GM21786 (cell line): ENCODE results near the gene NEUROD4.

ENCODE experiments used
- ATAC-seq: cut with Tn5 transposase; IDR thresholded peaks from one replicate; pipeline ENCODE4 v1.9.1; 2021; ENCODE audit not compliant: unreplicated experiment

Gene NEUROD4

DNA sequence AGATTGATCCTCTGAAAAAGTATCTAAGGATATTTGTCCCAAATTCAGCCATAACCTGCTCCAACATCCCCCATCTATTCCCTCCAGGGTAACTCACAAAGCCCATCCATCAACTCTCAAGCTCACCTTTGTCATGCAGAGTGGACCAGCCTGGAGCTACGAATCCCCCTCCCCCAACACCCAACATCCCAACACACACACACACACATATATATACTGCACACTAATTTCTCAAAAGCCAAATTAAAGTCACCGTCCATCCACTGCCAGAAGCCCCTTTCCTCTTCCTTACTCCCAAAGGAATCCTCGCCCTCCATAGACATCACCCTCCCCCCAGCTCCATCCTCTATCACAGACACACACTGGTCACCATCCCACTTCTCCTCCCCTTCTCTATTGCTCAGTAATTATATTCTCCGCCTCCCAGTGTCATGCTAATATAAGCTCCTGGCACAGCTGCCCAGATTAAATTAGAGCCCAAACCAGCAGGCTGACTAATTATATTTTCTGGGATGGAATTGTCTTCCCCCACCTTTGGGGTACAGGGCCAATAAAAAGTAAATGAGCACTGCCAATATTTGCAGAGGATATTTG lies 21.7 kb upstream of the NEUROD4 start:
- no peak for ATAC-seq

DNA sequence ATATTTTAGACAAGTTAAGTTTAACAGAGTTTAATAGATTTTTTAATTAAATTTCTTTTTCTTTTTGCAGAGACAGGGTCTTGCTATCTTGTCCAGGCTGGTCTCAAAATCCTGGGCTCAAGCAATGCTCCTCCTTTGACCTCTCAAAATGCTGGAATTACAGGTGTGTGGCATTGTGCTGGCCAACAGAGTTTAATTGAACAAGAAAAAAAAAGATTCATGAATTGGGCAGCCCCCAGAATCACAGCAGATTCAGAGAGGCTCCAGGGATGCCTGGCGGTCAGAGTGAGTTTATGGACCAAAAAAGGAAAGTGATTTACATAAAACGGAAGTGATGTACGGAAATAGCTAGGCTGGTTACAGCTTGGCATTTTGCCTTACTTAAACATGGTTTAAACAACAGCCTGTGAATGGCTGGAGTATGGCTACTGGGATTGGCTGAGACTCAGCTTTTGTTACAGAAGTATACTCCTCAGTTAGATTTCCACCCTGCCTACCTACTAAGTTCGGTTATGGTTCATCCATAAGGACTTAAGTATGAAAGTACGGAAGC lies 20.7 kb upstream of the NEUROD4 start:
- no peak for ATAC-seq

DNA sequence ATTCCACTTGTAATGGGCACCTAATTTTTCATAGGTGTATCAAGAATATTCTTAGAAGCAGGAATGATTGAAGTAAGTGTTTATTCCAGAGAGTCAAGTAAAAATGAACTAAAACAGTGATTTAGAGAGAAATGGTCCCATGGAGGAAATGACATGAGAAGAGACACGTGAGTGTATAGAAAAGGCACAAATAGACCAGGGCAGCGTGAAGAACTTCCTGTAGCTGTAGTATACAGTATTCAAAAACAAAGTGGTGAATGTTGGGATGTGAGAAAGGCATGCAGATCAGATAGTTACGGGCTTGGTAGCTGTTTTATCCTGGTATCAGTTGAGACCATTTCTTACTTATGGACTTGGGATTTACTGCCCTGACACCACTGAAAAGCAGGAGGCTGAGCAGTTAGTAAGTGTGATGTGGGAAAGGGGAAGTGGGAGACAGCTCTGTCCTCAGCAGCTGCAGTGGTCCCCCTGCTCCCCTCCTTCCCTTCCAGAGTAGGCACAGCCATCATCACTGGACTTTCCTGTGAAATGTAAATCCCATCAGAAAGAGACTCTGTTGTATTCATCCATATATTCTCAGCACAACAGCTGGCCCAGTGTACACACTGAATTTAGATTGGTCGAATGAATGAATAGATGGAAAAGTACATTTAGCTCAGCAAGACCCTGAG lies 18.4 kb upstream of the NEUROD4 start:
- no peak for ATAC-seq

DNA sequence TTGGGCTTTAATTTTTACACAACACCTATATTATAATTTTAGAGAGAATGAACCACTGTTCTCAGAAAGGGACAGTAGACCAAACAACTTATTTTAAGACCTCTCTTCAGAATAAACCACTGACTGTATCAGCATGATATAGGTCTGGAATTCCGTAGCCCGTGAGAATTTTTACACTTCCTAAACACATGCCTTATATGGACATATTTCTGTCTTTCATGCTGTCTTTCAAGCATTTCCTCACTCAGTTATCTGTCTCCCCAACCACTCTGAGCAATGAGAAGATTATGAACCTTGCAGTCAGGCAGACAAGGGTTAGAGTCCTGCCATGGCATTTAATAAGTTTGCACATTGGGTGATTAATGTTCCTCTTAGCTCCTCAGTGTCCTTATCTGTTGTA lies 17.4 kb upstream of the NEUROD4 start:
- ATAC-seq: no peak

DNA sequence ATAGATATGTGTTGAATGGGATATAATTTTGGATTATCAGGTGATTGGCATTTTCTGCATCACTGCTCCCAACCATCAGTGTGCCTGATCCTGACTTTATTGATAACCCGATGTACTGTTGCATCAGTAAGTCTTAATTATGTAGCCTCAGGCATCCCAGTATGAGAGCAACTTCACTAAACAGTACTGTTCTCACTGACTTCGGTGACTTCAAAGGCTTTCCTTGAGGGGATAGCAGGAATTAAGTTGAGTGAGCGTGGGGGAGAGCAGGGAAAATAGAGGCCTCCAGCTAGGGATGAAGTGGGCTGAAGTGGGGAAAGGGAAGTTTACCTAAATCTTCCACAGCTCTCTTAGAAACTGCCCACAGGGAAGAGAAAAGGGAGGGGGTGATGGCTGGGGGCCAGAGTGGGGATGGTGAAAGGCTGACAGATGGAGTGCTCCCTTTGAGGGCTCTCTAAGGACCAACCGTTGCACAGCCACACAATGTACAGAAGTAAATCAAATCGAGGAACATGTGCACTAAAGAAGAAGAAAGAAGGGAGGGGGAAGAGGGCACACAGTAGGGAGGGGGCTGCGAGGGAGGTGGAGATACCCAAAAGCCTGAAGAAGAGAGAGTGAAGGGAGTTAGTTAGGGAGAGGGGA lies 10.7 kb upstream of the NEUROD4 start:
- no peak for ATAC-seq

DNA sequence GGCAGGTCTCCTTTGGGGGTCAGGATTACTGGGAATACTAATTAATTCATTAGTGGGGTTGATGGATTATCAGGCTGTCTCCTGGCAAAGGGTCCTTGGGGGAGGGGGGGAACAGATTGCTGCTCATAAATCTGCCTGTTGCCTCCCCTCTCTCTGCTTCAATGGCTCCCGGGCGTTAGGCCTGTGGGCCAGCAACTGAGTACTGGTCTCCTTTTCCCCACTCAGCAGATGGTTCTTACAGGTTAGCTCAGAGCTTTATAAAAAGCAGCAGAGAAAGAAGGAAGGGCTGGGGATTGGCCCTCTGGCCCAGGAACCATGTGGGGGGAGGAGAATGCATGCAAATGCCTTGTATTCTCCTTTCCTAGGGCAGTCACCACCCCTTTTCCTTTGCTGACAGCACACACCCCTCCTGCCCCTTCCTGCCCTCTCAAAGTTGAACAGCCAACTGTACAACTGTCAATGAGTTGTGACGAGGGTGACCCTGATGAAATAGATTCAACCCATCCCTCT lies 2.3 kb upstream of the NEUROD4 start:
- ATAC-seq: no peak

DNA sequence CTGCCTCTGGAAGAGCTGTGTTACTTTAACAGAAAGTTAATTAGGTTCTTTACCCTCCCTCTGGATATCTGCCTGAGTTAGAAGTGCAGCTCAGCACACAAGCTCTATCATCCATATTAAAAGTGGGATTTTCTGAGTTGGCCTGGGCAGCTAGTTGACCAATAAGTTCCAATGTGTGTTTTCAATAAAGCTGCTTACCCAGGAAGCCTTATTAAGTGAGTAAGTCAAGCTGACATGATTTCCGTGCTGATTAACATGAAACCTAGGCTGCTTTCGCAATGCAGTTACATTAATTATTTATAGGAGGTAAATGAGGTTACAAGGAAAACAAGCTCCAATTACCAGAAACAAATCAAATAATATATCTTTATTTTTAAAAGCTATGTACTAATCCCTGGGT lies 4.8 kb downstream of the NEUROD4 start:
- ATAC-seq: no peak

DNA sequence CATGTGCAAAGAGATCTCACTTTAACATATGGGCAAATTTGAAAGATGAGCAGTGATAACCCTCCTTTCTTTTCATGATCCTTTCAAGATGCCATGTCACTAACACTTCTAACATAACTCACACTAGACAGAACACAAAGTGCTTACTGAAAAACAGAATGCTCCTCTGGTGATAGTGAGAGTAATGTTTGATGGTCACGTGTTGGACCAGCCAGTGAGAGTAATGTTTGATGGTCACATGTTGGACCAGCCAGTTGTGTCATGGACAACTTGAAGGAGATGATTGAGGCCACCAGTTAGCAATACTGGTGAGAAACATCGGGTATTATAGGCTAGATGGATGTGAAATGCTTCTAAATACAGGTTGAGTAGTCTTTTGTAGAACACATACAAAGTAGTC lies 5.7 kb downstream of the NEUROD4 start:
- no peak for ATAC-seq

DNA sequence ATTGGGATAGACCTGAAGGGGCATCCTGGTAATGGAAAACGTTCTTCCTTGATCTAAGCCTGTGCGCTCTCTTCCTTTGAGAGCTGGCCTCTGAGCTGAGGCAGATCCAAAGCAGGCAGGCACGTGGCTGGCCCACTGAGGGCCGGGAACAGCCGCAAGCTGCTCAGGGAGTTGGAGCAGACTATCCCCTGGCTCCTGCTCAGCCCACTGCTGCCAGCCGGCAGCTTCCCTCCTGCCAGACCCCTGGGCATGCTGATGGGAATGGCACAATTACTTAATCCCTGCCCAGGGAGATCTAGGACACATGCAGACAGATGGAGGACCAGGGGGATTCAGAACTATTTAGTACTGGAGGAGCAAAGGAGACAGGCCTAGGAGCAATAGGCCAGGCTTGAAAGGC lies 14.4 kb downstream of the NEUROD4 start:
- ATAC-seq: no peak

DNA sequence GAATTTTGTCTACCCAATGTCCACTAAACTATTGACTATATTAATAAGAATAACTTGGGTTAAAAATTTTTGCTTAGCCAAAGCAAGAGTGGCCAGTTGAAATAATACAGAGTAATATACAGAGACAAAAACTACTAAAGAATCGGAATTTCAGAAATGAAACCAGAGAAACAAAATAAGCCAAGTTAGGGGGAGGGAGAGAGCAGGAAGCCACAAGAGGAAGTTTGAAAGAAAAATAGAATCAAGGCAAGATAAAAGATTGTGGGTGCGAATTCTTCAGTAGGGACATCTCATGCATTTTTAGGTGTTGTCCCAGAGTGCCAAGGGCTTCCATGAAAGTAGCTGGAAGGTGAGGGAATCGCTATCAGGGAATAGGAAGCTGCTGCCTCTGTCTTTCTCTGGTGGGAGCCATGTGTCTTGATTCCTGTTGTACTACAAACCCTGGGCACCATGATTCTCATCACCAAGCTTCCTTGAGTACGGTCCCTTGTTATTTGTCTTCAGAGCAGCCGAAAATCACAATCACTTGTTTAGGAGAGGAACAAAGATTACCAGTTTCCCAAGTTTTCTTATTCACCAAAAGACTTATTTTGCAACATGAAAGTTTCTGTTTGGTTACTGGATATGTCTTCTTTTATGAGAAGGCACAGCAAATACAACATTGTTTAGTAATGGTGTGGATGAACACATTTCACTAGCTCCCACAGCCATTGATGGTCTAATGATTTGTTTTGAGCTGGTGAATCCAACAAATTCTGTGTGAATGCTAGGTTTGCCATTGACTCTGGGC lies 16.7 kb downstream of the NEUROD4 start:
- no peak for ATAC-seq

DNA sequence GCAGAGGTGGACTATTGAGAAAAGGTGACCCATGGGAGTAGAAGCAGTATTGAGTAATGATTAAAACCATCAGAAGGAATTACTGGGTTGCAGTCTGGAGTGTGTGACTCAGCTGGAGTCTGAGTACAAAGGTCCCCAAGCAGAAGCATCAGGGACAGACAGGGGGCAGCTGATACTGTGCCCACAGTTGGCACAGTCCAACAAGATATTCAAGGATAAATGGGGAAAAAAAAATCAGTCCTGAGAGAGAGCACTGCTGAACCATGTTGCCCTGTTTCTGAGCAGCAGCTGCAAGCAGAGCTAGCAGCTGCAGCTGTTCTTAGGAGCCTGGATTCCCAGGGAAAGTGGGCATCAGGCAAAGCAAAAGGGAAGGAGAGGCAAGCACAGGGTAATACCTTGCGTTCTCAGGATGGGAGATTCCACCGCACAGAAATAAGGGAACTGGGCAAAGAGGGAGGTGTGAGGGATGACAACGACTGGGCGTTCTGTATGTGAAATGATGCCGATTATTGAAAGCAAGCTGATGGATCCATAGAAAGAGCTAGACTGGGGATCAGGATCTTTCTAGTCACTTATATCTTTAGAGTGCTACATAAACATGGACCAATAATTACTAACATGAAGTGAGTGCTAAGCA lies 17.7 kb downstream of the NEUROD4 start:
- ATAC-seq: no peak

DNA sequence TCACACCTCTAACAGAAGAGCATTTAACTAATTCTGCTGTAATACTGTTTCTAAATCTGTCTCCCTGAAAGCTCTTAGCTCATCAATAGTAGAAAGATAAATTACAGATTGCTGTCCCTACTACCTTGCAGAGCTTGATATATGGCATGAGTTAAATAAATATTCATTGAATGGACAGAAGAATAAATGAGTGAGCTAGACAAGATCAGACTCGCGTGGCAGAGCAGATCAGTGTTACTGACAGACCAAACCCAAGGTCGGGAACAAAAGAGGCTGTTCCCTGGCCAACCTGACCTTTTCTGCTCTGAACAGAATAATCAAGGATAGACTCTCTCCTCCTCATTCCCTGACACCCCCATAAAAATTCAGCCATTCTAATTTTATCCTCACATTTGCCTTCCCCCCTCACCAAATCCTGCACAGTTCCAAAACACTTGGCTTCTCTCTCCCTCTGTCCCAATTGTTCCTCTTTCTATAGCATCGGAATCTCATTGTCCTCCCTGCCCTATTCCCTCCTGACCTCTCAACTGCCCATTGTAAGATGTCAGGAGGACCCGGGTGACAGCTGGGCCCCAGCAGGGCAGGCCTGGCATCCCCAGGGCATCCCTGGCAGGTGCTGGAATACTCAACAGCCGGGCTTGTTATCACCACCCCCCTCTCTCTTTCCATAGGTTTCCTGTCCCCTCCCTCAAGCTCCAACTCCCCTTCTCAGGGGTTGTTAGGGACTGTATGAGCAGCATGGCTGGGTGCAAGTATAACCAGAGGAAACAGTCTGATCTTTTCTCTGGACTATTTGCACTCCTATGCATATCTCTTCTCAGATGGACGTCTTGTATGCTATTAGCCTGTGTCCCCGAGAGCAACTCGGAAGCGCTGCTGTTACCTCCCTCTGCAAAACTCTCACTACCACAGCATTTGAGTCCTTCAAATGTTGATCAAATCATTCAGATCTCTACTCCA lies 19.9 kb downstream of the NEUROD4 start:
- no peak for ATAC-seq

DNA sequence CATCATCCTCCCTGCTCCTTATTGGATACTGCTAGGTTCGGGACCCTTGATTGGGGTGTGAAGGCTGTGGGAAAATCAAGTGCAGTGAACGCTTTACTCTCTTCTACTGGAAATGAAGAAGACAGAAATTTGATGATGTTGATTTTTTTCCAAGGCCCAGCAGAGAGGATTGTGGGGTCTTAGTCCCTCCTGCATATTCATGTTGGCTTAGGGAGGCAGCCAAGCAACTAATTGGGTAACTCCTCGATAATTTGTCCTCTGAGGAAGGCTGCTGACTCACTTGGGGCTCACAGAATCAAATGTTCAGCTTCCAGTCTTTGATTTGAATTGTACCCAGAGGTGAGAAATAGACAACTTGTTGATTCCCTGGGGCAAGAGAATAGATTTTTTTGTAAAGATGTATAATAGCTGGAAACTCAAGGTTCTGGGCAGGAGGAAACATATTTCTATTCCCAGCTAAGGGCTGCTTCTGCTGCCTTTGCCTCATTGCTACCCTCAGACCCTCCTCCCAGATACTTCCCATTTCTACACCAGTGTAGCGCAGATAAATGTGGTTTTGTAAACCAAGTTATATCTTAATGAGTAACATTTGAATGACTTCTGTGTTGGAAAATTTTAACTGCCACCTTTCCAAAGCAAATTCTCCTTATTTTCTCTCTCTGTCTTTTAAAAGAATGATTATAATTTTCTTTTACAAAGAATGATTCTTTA lies 21.7 kb downstream of the NEUROD4 start:
- ATAC-seq: no peak

DNA sequence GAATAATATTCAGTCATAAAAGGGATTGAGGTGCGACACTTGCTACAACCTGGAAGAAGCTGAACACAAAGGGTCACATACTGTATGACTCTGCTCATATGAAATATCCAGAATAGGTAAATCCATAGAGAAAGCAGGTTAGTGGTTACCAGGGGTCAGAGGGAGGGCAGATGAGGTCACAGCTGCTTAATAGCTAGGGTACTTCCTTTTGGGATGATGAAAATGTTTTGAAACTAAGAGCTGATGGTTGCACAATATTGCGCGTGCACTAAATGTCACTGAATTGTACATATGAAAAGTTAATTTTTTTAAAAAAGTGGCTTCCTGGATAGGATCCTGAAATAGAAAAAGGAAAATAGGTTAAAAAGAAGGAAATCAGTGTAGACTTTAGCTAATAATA lies 23.8 kb downstream of the NEUROD4 start:
- no peak for ATAC-seq

DNA sequence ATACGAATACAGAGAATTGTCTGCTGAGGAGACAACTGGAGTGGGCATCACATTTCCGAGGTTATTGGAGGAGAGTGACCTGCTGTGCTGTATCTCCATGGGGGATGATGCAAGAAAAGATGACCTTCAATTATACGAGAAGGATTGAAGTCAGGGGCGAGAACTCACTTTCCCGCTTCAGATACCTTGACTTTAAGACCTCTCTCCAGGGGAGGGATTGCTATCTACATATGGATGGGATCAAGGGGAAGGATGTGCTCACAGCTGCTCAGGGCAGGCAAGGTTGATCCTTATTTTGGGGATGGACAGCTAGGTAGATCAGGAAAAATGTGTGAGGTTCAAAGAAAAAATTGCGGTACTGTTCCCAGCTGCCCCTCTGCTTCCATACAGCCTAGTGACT lies 24.4 kb downstream of the NEUROD4 start:
- no peak for ATAC-seq

DNA sequence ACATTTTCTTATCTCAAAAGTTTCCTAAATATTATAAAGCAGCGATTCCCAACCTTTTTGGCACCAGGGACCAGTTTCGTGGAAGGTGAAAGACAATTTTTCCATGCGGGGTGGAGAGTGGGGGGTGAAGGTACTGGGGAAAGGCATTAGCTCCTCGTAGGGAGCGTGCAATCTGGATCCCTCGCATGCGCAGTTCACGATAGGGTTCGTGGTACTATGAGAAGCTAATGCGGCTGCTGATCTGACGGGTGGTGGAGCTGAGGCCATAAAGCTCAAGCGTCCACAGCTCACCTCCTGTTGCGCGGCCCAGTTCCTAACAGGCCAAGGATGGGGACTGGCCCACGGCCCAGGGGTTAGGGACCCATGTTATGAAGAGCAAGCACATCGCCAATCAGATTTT lies 29.9 kb downstream of the NEUROD4 start:
- ATAC-seq: no peak

DNA sequence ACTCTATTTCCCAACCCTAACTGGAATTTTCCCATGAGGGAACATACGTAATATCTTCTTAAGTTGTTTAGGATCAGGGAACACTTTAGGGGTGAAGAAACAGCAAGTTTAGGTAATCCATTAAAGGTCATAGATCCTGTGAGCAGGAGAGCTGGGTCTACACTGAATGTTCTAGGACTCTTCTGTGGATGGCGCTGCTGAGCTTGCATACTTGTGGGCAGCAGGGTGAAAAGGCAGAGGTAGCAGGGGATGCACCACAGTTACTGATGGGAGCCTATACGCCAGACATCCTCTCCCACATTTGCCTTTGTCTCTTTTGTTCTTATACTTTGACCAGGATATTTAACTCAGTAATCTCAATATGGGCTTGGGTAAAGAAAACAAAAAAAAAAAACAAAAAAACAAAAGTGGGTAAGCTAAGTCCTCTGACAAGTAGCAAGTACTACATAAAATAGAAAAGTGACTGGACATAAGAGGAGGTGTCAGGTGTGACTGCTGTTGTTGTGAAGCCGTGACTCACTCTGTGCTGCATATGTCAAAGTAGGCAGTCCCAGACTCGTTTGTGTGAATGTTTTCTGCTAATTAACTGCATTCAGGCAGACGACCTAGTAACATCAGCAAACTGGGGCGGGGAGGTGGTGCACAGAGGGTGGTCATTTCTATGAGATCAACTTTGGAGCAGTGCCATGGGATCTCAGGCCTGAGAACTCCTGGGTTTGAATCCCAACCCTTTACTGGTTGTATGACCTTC lies 31.6 kb downstream of the NEUROD4 start:
- no peak for ATAC-seq

DNA sequence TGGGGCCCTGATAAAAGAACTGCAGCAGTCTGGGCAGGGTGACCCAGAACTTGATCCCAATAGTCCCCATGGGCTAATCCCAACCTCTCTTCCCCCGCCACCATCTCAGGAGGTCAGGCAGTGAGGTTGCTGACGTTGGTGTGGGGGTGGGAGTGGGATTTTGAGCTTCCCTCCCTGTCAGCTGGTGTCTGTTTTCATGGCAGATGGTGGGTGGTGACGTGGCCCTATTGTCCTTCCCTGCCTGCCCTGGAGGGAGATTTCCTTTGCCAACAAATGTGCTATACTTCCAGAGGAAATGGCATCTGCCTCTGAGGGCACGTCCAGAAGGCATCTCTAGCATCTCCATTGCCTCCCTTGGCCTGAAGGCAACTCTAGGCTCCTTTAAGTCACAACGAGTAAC lies 37.7 kb downstream of the NEUROD4 start:
- ATAC-seq: no peak
